HG03064 (cell line): Measurements from ENCODE around the gene CRTC1.

Experiments used
- ATAC-seq: cut with Tn5 transposase; IDR thresholded peaks from one replicate; pipeline ENCODE4 v1.9.1; 2021; ENCODE audit warnings: low read depth; ENCODE audit not compliant: unreplicated experiment

CRTC1 gene

GRCh38 chr19:18742838-18743783 lies 59.6 kb downstream of the CRTC1 start:
- no peak for ATAC-seq

DNA sequence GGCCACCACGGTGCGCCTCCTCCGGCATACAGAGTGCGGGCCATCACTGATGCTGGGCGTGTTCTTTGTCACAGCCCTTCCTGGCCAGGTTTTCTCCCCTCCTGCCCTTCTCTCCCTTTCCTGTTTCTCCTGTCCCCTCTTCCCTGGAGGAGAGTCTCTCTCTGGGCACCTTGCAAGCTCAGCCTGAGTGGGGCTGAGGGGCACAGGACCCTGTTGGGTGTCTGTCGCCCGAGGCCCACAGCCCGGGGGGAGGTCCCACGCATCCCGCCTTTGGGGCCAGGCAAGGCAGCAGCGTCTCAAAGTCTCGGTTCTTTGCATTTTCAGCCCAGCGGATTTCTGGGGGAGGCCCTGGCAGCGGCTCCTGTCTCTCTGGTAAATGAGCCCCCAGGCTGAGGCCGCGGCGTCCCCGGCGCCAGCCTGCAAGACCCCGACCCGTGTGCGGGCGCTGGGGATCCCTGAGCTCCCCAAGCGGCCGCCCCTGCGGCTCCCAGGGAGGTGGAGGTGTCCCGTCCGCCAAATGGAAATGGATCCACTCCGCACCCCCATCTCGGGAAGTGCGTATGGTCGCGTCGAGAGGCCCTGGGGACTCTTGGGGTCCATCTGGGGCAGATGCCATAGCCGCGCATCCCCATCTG lies 60.4 kb downstream of the CRTC1 start:
- no peak for ATAC-seq

DNA sequence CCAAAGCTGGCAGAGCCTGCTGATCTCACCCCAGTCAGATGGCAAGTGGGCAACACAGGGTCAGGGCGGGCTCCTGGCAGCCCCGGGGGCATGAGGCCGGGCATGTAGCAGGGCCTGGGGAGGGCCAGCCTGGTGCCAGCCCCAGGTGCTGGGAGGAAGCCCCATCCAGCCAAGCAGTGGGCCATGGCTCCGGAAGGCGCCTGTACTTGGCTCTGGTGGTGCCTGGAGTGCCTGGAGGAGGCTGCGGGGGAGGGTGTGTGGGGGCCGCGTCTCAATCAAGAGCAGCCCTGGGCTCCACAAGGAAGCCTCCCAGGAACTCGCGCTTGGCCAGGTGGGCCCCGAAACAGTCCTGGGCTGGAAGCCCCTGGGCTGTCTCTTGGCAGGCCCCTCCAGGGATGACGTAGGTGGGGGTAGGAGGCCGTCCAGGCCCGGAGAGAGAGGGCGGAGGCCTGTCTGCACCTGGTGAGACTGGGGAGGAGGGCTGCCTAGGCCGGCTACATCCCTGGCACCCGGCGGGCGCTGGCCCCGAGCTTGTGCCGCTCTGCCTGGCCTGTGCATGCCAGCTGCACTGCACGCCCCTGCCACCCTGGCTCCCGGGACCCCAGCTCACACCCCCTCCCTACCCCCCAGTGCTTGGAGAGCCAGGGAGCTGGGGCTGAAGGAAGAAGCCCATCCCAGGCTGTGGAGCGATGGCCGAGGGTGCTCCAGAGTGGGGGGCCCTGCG lies 61.7 kb downstream of the CRTC1 start:
- no peak for ATAC-seq

DNA sequence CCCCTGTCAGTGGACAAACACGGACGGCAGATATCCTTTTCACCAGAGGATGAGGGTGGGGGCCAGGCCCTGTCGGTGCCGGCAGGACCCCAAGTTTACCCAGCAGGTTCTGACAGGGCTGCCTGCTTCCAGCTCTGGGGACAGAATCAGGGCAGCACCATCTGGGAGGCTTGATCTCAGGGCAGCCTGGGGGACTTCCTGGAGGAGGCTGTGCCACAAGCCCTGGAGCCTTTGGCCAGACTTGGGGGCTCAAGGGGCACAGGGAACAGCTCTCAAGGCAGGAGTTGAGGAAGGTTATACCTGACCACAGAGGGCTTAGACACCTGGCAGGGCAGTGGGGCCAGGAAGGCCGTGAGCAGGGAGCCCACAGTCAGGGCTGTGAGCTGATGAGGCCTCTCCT lies 62.5 kb downstream of the CRTC1 start:
- no peak for ATAC-seq

DNA sequence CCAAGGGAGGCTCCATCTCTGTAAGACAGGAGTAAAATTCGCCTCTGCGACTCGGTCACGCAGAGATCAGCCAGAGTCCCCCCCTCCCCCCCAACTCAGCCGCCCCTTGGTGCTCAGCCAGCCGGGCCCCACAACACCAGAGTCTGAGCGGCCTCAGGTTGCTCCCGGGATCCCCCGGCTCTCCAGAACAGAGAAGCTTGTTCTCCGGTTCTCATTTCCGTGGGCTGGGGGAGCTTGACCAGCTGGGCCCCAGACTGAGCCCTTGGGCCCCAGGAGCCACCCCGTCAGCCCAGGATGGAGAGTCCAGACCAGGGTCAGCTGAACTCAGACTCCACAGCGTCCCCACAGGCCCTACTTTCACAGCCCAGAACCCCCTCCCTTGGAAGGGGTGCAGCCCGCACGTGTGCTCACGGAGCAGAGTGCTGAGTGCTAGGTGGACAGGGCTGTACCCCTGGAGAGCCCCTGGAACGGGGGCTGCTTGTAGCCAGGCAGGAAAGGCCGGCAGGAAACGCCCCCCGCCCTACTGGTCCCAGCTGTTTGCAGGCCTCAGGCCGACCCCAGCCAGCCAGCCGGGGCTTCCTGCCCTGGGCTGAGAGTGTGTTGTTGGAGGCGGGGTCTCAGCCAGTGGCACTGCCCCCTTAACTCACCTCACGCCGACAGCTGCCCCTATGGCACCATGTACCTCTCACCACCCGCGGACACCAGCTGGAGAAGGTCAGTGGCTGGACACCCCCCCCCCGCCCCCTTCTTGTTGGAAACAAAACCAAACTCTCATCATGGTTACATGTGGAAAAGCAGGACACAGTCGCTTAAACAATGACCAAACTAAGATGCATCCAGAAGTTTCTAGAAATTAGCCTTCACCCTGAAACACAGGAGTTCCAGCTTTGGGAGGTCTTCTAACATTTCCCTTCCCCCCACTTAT lies 63.2 kb downstream of the CRTC1 start:
- no peak for ATAC-seq

GRCh38 chr19:18749362-18750231 lies 66.1 kb downstream of the CRTC1 start:
- no peak for ATAC-seq

- ATAC-seq: no peak
Measured at GRCh38 chr19:18750295-18750970, 67.0 kb downstream of the CRTC1 start.

GRCh38 chr19:18751571-18751970 lies 68.1 kb downstream of the CRTC1 start:
- ATAC-seq: no peak

GRCh38 chr19:18754501-18754900 lies 71.0 kb downstream of the CRTC1 start:
- ATAC-seq: no peak

- ATAC-seq: no peak
Measured at GRCh38 chr19:18756896-18757295, 73.4 kb downstream of the CRTC1 start.

GRCh38 chr19:18759304-18759994 lies 76.0 kb downstream of the CRTC1 start:
- no peak for ATAC-seq

- no peak for ATAC-seq
Measured at GRCh38 chr19:18759995-18760426, 76.5 kb downstream of the CRTC1 start.

GRCh38 chr19:18760440-18761383 lies 77.2 kb downstream of the CRTC1 start:
- no peak for ATAC-seq

- ATAC-seq: no peak
Measured at GRCh38 chr19:18761531-18762110, 78.1 kb downstream of the CRTC1 start.

GRCh38 chr19:18762125-18763023 lies 78.9 kb downstream of the CRTC1 start:
- ATAC-seq: no peak
